ENCODE data around the gene TIMP4. TPM values are rescaled to one million over a fixed set of nuclear protein-coding genes. Genes with fewer than 3 reads are reported as not detected.
A peak's percentile ranks its signal among the peaks of the same experiment; 100 is the strongest.

The TIMP4 gene
- total and polyA plus RNA-seq, 10 donors: 0.37 to 10.8 (median 2.1) TPM

DNA sequence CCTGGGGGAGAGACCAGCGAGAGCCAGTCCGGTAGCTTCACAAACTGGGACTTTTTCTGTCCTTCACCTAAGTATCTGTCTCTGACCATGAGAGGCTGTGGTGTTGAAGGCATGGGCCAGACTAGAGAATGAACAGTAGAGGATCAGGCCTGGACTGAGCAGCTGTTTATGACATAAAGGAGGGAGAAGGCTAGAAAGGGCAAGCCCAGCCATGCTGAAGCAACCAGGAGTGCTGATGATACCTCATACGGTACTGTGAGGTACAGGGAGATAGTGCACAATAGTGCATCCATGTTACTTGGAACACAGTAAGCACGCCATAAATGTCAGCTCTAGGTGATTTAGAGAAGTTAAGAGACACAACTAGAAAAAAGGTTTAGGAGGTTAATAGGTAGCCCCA lies 22.6 kb upstream of the TIMP4 start:
- Histone ChIP-seq H3K27ac (no peak overlapping the region), H3K36me3 (no peaks in the 10 kb centered on the region), H3K27me3 (replicated peaks in 1 of 7) (no peaks in the 10 kb centered on the region), H3K4me1 (peaks cover 0 to 41% (median 17%) of the 10 kb centered on the region in 6 donors), H3K4me3 (no peak overlapping the region), H3K9me3 (no peaks in the 10 kb centered on the region)
- TF ChIP-seq POLR2A (IDR thresholded peaks at IDR 0.05) (no peak), POLR2AphosphoS5 (IDR thresholded peaks at IDR 0.05) (no peak)
- TF ChIP-seq, protein P1, sequence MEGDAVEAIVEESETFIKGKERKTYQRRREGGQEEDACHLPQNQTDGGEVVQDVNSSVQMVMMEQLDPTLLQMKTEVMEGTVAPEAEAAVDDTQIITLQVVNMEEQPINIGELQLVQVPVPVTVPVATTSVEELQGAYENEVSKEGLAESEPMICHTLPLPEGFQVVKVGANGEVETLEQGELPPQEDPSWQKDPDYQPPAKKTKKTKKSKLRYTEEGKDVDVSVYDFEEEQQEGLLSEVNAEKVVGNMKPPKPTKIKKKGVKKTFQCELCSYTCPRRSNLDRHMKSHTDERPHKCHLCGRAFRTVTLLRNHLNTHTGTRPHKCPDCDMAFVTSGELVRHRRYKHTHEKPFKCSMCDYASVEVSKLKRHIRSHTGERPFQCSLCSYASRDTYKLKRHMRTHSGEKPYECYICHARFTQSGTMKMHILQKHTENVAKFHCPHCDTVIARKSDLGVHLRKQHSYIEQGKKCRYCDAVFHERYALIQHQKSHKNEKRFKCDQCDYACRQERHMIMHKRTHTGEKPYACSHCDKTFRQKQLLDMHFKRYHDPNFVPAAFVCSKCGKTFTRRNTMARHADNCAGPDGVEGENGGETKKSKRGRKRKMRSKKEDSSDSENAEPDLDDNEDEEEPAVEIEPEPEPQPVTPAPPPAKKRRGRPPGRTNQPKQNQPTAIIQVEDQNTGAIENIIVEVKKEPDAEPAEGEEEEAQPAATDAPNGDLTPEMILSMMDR (IDR thresholded peaks at IDR 0.05 in 8 of 11, conservative IDR thresholded peaks at IDR 0.05 in 3 of 11): no peak
- WGBS, 5 donors: 93 to 99% (median 95%) methylated on average over 4 of the region's 4 CpGs
- intact Hi-C loops (cut with DNase I; ENCODE audit: low total_unique reads): no loop called here
- DNase-seq: no peak

DNA sequence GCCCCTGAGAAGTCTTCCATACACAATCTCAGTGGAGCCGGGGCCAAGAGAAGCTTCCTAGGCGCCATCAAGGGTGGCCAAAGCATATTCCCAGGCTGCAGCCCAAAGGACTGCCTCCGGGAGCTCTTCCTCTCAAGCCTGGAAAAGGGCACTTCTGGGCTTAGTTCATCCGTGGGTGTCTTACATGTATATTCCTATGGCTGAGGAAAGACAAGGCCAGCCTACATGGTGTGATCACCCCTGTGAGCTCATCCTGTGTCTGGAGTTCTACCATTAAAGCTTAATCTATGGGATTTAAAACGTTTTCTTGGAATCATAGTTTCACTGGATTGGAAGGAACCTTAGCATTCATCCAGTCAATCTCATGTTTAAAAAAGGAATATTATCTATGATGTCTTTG lies 21.9 kb upstream of the TIMP4 start:
- no peaks in the 10 kb centered on the region for H3K9me3 ChIP-seq
- intact Hi-C loops (cut with DNase I; ENCODE audit: low total_unique reads): no loop called here
- H3K4me1 ChIP-seq: peaks cover 0 to 48% (median 17%) of the 10 kb centered on the region in 6 donors
- no peak overlapping the region for H3K27ac ChIP-seq
- H3K4me3 ChIP-seq: no peak overlapping the region
- no peak for DNase-seq
- H3K36me3 ChIP-seq: no peaks in the 10 kb centered on the region
- WGBS, 5 donors: 85 to 98% (median 91%) methylated on average over 5 of the region's 5 CpGs
- TF ChIP-seq POLR2AphosphoS5 (IDR thresholded peaks at IDR 0.05): no peak
- TF ChIP-seq, protein P1 (IDR thresholded peaks at IDR 0.05 in 8 of 11, conservative IDR thresholded peaks at IDR 0.05 in 3 of 11): no peak
- no peak for TF ChIP-seq POLR2A (IDR thresholded peaks at IDR 0.05)
- H3K27me3 ChIP-seq (replicated peaks in 1 of 7): no peaks in the 10 kb centered on the region

DNA sequence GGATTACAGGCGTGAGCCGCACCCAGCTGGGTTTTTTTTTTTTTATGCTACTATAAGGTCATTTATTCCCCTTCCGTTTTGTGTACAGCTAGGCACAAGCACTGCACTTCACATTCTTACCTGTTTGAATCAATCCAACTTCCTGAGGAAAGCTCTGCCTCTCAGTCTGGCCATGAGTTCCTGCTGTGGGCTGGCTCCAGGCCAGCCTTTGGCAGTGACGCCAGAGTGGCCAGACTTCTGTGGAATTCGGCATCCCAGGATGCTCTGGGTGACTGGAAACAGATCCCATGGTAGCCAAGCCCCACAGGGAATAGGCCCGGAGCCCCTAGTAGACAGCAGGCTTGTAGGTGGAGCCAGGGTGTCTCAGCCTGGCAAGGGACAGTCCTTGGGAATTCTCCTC lies 21.5 kb upstream of the TIMP4 start:
- intact Hi-C loops (cut with DNase I; ENCODE audit: low total_unique reads): no loop called here
- Histone ChIP-seq H3K9me3 (no peaks in the 10 kb centered on the region), H3K27me3 (replicated peaks in 1 of 7) (no peaks in the 10 kb centered on the region), H3K27ac (no peak overlapping the region), H3K4me3 (no peak overlapping the region), H3K4me1 (peaks cover 0 to 48% (median 17%) of the 10 kb centered on the region in 6 donors), H3K36me3 (no peaks in the 10 kb centered on the region)
- no peak for DNase-seq
- 42 to 60% (median 55%) methylated on average over 6 of the region's 6 CpGs for WGBS, 5 donors
- TF ChIP-seq POLR2AphosphoS5 (IDR thresholded peaks at IDR 0.05) (peak in 1 of 3 donors; percentile 45), POLR2A (IDR thresholded peaks at IDR 0.05) (no peak)
- TF ChIP-seq, protein P1 (IDR thresholded peaks at IDR 0.05 in 8 of 11, conservative IDR thresholded peaks at IDR 0.05 in 3 of 11): no peak

DNA sequence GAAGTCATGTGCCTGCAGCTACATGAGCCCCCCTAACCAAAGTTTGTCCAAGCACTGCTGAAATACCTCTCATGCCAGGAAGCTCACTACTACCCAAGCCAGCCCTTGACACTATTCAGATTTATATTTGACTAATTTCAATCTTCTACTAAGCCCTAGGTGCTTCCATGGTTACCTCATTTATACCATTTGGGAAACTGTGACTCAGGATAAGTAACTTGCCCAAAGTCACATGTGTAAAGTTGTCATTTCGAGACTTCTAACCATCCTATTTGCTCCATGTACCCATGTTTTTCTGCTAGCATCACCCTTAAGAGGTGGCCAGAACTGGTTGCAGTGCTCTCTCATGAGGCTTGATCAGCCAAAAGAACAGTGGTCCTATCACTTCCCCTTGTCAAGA lies 20.7 kb upstream of the TIMP4 start:
- H3K27me3 ChIP-seq (replicated peaks in 1 of 7): no peaks in the 10 kb centered on the region
- WGBS, 5 donors: 83 to 90% (median 90%) methylated on average over 1 of the region's 1 CpG
- no peaks in the 10 kb centered on the region for H3K9me3 ChIP-seq
- no peak for DNase-seq
- H3K4me1 ChIP-seq: peaks cover 0 to 48% (median 17%) of the 10 kb centered on the region in 6 donors
- H3K36me3 ChIP-seq: no peaks in the 10 kb centered on the region
- intact Hi-C loops (cut with DNase I; ENCODE audit: low total_unique reads): no loop called here
- no peak overlapping the region for H3K27ac ChIP-seq
- TF ChIP-seq POLR2A (IDR thresholded peaks at IDR 0.05): no peak
- TF ChIP-seq, protein P1 (IDR thresholded peaks at IDR 0.05 in 8 of 11, conservative IDR thresholded peaks at IDR 0.05 in 3 of 11): no peak
- TF ChIP-seq POLR2AphosphoS5 (IDR thresholded peaks at IDR 0.05): no peak
- H3K4me3 ChIP-seq: no peak overlapping the region

Measured in spleen (tissue), 11 donors.